Ramos (cell line): ENCODE measurements around the gene MTLN.
"Not testable (repeated sequence)": the region's sequence is repeated elsewhere in the genome, so short reads cannot be mapped to it uniquely, and the experiment has no call there.

ENCODE experiments used
- in situ Hi-C: fragments of 300-500 bp; cut with MboI; formaldehyde crosslinking; loops from one replicate; pipeline ENCODE4 v1.14.3; 2022; ENCODE audit warnings: low sequenced_read_pairs; ENCODE audit not compliant: unreplicated experiment

MTLN gene

DNA sequence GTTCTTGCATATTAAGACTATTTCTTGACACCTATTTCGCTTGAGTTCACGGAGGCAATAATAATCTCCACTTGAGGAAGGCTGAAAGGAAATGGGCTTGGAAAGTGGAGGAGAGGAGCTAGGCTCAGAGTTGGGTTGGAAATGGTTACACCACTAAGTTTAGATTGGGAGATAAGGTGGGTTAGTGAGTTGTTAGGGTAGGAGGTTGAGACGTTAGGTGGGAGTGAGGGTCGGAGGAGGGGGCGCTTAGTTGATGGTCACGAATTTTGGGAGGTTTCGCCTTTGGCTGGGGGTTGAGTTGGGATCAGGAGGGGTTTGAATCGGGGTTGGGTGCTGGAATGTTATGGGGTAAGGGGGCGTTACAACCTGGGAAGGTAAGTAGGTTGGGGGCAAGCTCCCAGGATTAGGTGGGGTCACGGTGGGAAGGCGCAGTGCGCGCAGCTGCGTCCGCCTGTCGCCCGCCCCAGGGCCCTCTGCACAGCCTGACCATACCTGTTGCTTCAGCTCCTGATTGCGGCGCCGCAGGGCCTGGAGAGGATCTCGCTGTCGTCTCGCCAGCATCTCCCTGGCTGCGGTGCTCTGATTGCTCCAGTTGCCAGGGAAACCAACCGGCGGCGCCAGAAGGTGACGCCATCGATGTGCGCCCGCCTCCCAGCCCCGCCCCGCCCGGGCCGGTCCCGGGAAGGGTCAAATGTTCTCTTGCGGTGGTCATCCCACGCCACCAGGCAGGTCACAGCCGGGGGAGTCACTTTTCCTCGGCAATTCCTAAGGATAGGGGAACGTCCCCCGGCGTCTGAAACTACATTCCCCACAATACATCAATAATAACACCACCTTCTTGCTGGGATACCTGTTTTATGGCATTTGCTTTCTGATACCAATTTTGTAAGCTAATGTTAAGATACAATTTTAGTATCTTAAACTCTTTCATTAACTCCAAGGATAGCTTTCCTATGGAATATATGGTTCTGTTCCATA, 7.7 kb downstream of the MTLN start, which contains the start of gene NPHP1:
NPHP1 (minus strand) TSS at position 606 of the 978 bp plus-strand sequence; CDS start at position 561, 45 bp downstream.
- in situ Hi-C loops: no loop called here

GRCh38 chr2:110198016-110198415, 14.3 kb downstream of the MTLN start:
- in situ Hi-C loops: no loop called here

- in situ Hi-C loops: no loop called here
Measured at GRCh38 chr2:110197452-110197851, 14.9 kb downstream of the MTLN start.

GRCh38 chr2:110190169-110190568, 22.2 kb downstream of the MTLN start:
- in situ Hi-C loops: not testable (repeated sequence)

DNA sequence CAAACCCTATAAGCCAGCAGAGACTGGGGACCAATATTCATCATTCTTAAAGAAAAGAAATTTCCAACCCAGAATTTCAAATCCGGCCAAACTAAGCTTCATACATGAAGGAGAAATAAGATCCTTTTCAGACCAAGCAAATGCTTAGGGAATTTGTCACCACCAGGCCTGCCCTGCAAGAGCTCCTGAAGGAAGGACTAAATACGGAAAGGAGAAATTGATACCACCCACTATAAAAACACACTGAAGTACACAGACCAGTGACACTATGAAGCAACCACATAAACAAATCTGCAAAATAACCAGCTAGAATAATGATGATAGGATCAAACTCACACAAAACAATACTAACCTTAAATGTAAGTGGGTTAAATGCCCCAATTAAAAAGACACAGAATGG, 29.9 kb downstream of the MTLN start:
- in situ Hi-C loops: no loop called here

DNA sequence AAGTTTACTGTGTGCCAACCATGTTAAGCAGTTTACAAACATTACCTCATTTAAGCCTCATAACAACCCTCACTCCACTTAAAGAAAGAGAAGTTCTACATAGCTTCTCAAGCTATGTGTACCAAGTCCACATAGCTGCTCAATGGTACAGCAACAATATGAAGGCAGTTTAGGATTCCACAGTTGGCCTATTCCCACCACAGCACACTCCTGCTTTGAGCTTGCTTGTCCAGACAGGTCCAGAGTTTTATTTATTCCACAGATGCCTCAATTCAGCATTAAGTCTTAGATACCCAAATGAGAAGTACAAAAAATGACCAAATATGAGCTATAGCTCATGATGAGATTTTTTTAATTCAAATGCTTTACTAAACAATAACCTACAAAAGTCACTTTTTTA, 32.3 kb downstream of the MTLN start:
- in situ Hi-C loops: no loop called here

DNA sequence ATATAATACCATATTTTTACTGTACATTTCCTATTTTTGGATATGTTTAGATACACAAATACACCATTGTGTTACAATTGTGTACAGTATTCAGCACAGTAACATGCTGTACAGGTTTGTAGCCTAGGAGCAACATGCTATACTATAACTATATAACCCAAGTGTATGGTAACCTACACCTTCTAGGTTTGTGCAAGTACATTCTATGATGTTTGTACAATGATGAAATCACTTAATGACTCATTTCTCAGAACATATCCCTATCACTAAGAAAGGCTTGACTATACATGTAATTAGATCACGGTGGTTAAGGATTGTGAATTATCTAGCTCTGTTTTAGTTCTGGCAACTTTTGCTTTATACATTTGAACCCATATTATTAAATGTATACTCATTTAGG, 38.8 kb downstream of the MTLN start:
- in situ Hi-C loops: no loop called here

GRCh38 chr2:110172506-110172905, 39.8 kb downstream of the MTLN start:
- in situ Hi-C loops: no loop called here

- in situ Hi-C loops: no loop called here
Measured at GRCh38 chr2:110170102-110170501, 42.2 kb downstream of the MTLN start.

DNA sequence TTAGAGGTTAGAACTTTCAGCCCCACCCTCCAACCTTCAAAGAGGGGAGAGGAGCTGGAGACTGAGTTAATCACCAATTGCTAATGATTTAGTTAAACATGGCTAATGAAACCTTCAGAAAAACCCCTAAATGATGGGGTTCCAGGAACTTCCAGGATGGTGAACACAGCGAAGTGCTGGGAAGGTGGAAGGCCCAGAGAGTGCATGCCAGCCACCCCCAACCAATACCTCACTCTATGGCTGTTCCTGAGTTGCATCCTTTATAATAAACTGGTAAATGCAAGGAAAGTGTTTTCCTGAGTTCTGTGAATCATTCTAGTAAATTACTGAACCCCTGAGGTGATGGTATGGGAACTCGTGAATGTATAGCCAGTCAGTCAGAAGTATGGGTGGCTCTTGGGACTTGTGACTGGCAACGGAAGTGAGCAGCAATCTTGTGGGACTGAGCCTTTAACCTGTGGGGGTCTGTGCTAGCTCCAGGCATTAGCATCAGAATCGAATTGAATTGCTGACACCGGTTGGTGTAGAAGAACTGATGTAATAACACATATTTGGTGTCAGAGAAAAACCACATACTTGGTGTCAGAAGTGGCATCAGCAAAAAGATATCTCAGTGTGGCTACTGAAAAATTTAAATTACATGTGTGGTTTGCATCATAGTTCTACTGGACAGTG, 44.9 kb downstream of the MTLN start:
- in situ Hi-C loops: no loop called here

DNA sequence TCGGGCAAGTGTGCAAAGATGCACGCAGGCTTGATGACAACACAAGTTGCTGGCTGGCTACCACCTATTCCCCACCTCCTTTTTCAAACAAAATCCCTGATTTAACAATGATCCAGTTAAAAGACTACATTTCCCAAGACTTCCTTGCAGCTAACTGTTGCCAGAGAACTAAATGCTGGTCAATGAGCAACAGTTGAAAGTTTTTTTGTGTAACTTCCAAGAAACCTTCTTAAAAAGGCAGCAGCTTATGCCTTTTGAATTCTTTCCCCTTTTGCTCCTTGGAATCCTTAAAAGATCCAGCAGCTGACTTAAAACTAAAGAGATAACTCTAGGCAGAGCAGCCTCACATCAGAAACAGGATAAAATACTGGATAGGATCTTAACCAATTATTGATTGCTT, 46.1 kb downstream of the MTLN start:
- in situ Hi-C loops: no loop called here
